ENCODE measurements around the gene SLC25A22.

Gene SLC25A22

GRCh38 chr11:844693-845644, 46.9 kb upstream of the SLC25A22 start:
- no peak overlapping the region for H3K27ac ChIP-seq (ENCODE audit: low read length)

DNA sequence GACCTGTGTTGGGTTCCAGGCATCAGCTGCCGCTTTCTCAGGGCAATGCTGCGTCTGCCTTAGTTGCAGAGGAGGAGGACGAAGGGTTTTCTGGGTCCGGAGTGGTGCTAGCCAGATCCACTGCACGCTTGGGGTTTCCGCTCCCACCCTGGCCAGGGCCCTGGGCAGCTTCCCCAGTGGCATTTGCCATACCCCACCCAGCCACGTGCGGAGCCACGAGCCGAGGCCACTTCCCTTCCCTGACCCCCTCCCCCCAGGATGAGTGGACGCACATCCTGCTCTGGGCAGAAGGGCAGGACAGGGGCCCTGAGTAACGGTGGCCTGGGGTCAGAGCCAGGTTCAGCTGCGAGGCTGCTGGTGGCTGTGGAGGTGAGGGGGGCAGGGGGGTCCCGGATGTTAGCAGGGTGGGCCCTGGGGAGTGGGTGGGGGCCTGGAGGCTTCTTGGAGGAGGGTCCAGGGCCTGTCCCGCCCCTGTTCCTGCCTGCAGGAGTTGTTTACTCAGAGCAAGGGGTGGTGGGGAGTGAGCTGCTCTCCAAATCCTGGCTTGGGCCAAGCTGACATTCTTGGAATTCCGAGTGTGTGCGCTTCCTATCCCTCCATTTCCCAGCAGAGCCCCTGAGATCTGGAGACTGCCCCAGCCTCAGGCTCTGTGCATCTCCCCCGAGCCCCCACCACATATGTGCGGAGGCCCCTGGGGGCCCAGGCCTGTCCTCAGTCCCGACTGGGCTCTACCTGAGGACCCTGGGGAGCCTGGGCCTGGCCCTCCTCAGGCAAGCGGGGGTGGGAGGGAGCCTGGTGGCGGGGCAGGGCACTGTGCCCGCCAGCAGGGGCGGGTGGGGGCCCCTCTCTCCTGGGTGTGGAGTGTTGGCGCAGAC, 46.0 kb upstream of the SLC25A22 start:
- Histone ChIP-seq H3K27ac (ENCODE audit: low read length) (no peak overlapping the region), H3K9me3 (ENCODE audit: insufficient read depth, low read length) (no peaks in the 10 kb centered on the region), H2AFZ (ENCODE audit: low read depth, low read length) (no peak overlapping the region), H3K27me3 (ENCODE audit: low read depth, low read length) (no peaks in the 10 kb centered on the region; the same call in 1 of the 2 replicates), H3K4me3 (ENCODE audit: low read length) (peak overlapping the region; percentile 96), H3K79me2 (ENCODE audit: low read length) (peaks cover 25% of the 10 kb centered on the region), H3K4me2 (ENCODE audit: low read length) (peak overlapping the region; percentile 83), H3K9ac (ENCODE audit: low read length) (peak overlapping the region; percentile 85), H3K4me1 (ENCODE audit: low read length) (peaks cover 33% of the 10 kb centered on the region), H3K36me3 (replicated peaks; ENCODE audit: low read depth, low read length) (peaks cover 3% of the 10 kb centered on the region), H4K20me1 (ENCODE audit: insufficient read depth, low read length) (peaks cover 12% of the 10 kb centered on the region)
- TF ChIP-seq EZH2phosphoT487 (IDR thresholded peaks at IDR 0.05; ENCODE audit: low read depth) = no peak
- TF ChIP-seq, protein P1, sequence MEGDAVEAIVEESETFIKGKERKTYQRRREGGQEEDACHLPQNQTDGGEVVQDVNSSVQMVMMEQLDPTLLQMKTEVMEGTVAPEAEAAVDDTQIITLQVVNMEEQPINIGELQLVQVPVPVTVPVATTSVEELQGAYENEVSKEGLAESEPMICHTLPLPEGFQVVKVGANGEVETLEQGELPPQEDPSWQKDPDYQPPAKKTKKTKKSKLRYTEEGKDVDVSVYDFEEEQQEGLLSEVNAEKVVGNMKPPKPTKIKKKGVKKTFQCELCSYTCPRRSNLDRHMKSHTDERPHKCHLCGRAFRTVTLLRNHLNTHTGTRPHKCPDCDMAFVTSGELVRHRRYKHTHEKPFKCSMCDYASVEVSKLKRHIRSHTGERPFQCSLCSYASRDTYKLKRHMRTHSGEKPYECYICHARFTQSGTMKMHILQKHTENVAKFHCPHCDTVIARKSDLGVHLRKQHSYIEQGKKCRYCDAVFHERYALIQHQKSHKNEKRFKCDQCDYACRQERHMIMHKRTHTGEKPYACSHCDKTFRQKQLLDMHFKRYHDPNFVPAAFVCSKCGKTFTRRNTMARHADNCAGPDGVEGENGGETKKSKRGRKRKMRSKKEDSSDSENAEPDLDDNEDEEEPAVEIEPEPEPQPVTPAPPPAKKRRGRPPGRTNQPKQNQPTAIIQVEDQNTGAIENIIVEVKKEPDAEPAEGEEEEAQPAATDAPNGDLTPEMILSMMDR (IDR thresholded peaks at IDR 0.05; ENCODE audit: low read depth, low read length) = no peak

More at GRCh38 chr11:844693-845644, 46.9 kb upstream of the SLC25A22 start:
- Histone ChIP-seq H3K9me3 (ENCODE audit: insufficient read depth, low read length) (no peaks in the 10 kb centered on the region), H3K9ac (ENCODE audit: low read length) (no peak overlapping the region), H4K20me1 (ENCODE audit: insufficient read depth, low read length) (peaks cover 12% of the 10 kb centered on the region), H3K4me3 (ENCODE audit: low read length) (peak overlapping the region; percentile 96), H3K79me2 (ENCODE audit: low read length) (peaks cover 24% of the 10 kb centered on the region), H3K4me1 (ENCODE audit: low read length) (peaks cover 36% of the 10 kb centered on the region), H2AFZ (ENCODE audit: low read depth, low read length) (no peak overlapping the region), H3K27me3 (ENCODE audit: low read depth, low read length) (no peaks in the 10 kb centered on the region; the same call in 1 of the 2 replicates), H3K4me2 (ENCODE audit: low read length) (peak overlapping the region; percentile 83), H3K36me3 (replicated peaks; ENCODE audit: low read depth, low read length) (peaks cover 3% of the 10 kb centered on the region)
- TF ChIP-seq, protein P1 (IDR thresholded peaks at IDR 0.05; ENCODE audit: low read depth, low read length) = no peak
- TF ChIP-seq EZH2phosphoT487 (IDR thresholded peaks at IDR 0.05; ENCODE audit: low read depth) = no peak

DNA sequence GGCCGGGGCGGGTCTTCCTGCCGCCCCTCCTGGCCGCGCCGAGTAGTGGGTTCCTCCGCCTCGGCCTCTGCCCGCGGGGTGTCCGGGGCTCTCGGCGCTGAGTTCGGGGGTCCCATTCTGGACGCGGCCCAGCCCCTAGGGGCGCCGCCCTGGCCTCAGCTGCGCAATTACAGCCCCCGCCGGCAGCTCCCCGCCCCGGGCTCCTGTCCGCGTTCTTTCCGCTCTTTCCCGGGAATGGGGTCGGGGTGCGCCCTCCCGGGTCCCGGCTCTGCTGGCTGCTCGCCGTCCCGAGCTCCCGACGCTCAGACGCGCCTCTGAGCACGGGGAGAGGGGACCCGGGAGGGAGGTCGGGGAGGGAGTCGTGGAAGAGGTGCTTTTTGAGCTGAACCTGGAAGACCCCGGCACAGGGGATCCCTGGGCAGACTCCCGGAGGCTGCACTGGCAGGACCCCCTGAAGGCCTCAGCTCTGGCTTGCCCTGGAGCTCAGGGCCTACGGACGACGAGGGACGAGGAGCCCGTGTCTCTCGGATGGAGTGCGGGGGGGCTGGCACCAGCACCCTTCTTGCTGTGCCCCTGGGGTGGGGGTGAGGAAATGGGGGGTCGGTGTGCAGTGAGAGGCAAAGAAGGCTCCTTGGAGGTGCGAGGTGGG, 45.1 kb upstream of the SLC25A22 start:
- Histone ChIP-seq H3K4me1 (ENCODE audit: low read length) (peaks cover 26% of the 10 kb centered on the region), H3K9ac (ENCODE audit: low read length) (peak overlapping the region; percentile 85), H3K27me3 (ENCODE audit: low read depth, low read length) (no peaks in the 10 kb centered on the region; the same call in 1 of the 2 replicates), H3K9me3 (ENCODE audit: insufficient read depth, low read length) (no peaks in the 10 kb centered on the region), H4K20me1 (ENCODE audit: insufficient read depth, low read length) (peaks cover 12% of the 10 kb centered on the region), H3K36me3 (replicated peaks; ENCODE audit: low read depth, low read length) (peaks cover 3% of the 10 kb centered on the region), H3K4me3 (ENCODE audit: low read length) (peak overlapping the region; percentile 96), H3K79me2 (ENCODE audit: low read length) (peaks cover 25% of the 10 kb centered on the region), H3K27ac (ENCODE audit: low read length) (no peak overlapping the region), H3K4me2 (ENCODE audit: low read length) (peak overlapping the region; percentile 83), H2AFZ (ENCODE audit: low read depth, low read length) (no peak overlapping the region; the same call in 1 of the 2 replicates)
- TF ChIP-seq, protein P1 (IDR thresholded peaks at IDR 0.05; ENCODE audit: low read depth, low read length) = no peak
- no peak for TF ChIP-seq EZH2phosphoT487 (IDR thresholded peaks at IDR 0.05; ENCODE audit: low read depth)

All from OCI-LY3 (cell line).